Ascending aorta (tissue), 2 donors: Measurements from ENCODE around the gene DGKG. TPM values are rescaled to one million over a fixed set of nuclear protein-coding genes. Genes with fewer than 3 reads are reported as not detected.

Experiments
- DNase-seq, 2 donors: peaks; one replicate each; pipeline ENCODE4 v3.0.0-alpha.2; 2019; ENCODE audit warnings: low spot score in 2 of 2
- H3K27ac ChIP-seq, 2 donors: fragments of 200-600 bp; sonication (generic); one replicate each; pipeline ENCODE4 v1.5.1; 2016 to 2017; ENCODE audit warnings: mild to moderate bottlenecking in 1 of 2
- H3K27me3 ChIP-seq: fragments of 200-600 bp; sonication (generic); one replicate; pipeline ENCODE4 v1.5.1; 2017
- H3K36me3 ChIP-seq, 2 donors: fragments of 200-600 bp; sonication (generic); one replicate each; pipeline ENCODE4 v1.5.1; 2016
- H3K4me1 ChIP-seq, 2 donors: fragments of 200-600 bp; sonication (generic); one replicate each; pipeline ENCODE4 v1.5.1; 2016 to 2017; ENCODE audit warnings: mild to moderate bottlenecking in 1 of 2
- H3K4me3 ChIP-seq, 2 donors: fragments of 200-600 bp; sonication (generic); one replicate each; pipeline ENCODE4 v1.5.1; 2016 to 2017; ENCODE audit warnings: mild to moderate bottlenecking in 1 of 2
- H3K9me3 ChIP-seq, 2 donors: fragments of 200-600 bp; sonication (generic); one replicate each; pipeline ENCODE4 v1.5.1; 2016
- CTCF ChIP-seq, 3 experiments: fragments of 200-600 bp in 2 of 3; fragments of 450-650 bp in 1 of 3; sonication (generic) in 2 of 3; IDR thresholded peaks; one replicate each; pipeline ENCODE4 v1.5.1; 2016 to 2019; ENCODE audit warnings: antibody characterized with exemption in 3 of 3, mild to moderate bottlenecking in 1 of 3, moderate library complexity in 1 of 3
- intact Hi-C: fragments of 100-400 bp; cut with DNase I; formaldehyde crosslinking; loops from one replicate; pipeline ENCODE4 v1.15.1; 2023
- total RNA-seq: library from RNA; depleted of rRNA; stranded (reverse); fragments of >200 nt; gene quantifications from one replicate; pipeline ENCODE4 v1.1.0, GENCODE V29; 2016

DGKG gene
- total RNA-seq, 1 donor from 2014 or later, result 11.1 TPM

DNA sequence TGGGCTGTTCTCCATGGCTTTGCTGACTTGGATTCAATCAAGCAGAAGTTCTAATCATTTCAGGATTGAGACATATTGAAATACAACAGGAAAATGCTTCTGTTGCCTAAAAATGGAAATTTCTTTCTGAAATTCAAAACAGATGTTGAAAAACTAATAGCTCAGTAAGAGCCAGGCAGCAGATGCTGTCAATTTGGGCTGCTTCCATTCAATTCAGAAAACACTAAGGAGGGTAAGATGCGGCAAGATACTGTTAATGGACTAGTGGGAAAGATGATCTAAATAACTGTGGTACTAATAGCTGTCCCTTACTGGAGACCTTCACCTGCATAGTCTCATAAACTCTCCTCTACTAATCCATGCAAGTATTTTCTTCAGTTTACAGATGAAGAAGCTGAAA is 53.5 kb downstream of the DGKG start:
- Histone ChIP-seq H3K4me3 (no peak overlapping the region), H3K9me3 (no peaks in the 10 kb centered on the region), H3K36me3 (no peaks in the 10 kb centered on the region), H3K4me1 (no peaks in the 10 kb centered on the region), H3K27ac (no peak overlapping the region), H3K27me3 (no peaks in the 10 kb centered on the region)
- intact Hi-C loops, result no loop called here
- no peak for TF ChIP-seq CTCF (IDR thresholded peaks at IDR 0.05)
- DNase-seq, result no peak

GRCh38 chr3:186307594-186308221 is 54.3 kb downstream of the DGKG start:
- Histone ChIP-seq H3K9me3 (no peaks in the 10 kb centered on the region), H3K27me3 (no peaks in the 10 kb centered on the region), H3K4me3 (no peak overlapping the region), H3K4me1 (no peaks in the 10 kb centered on the region), H3K36me3 (no peaks in the 10 kb centered on the region), H3K27ac (no peak overlapping the region)
- intact Hi-C loops, result no loop called here
- DNase-seq, result no peak
- TF ChIP-seq CTCF (IDR thresholded peaks at IDR 0.05), result no peak

DNA sequence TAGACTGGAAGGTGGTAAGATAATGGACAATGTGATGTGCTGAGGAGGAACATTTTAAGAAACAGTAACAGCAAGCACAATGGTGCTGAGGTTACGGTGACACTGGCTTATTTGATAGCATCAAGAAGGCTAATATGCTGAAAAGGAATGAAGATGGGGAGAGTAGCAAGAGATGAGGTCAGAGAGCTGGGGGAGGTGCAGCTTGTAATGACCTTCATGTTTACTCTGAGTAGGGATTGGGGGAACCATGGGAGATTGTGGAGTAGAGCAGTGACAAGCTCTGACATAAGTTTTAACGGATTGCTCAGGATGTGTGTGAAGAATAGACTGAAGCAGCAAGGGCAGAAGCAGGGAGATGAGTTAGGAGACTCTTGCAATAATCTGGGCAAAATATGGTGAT is 56.7 kb downstream of the DGKG start:
- no peaks in the 10 kb centered on the region for H3K36me3 ChIP-seq
- H3K4me1 ChIP-seq, result no peaks in the 10 kb centered on the region
- intact Hi-C loops, result no loop called here
- no peak overlapping the region for H3K27ac ChIP-seq
- H3K4me3 ChIP-seq, result no peak overlapping the region
- H3K27me3 ChIP-seq, result no peaks in the 10 kb centered on the region
- no peak for DNase-seq
- no peak for TF ChIP-seq CTCF (IDR thresholded peaks at IDR 0.05)
- no peaks in the 10 kb centered on the region for H3K9me3 ChIP-seq

DNA sequence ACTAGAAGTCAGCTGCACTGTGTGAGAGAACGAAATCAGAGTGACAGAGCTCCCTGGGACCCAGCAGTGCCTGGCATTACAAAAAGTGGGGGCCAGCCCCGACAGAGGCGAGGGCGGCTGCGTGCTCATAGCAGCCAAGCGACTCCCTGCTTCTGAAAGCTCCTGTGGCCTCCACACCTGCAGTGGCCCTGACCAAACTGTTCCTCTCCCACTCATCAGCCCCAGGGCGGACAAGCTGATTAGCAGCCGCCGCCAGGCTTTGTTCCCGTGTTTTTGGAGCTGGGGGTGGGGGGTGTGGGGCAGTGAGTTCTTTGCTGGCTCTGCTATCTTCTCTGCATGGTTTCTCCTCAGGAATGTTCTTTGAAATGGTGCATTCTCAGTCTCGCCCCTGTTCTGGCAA is 58.1 kb downstream of the DGKG start:
- Histone ChIP-seq H3K4me3 (no peak overlapping the region), H3K4me1 (no peaks in the 10 kb centered on the region), H3K27ac (no peak overlapping the region), H3K27me3 (no peaks in the 10 kb centered on the region), H3K36me3 (no peaks in the 10 kb centered on the region), H3K9me3 (no peaks in the 10 kb centered on the region)
- TF ChIP-seq CTCF (IDR thresholded peaks at IDR 0.05), result no peak
- no peak for DNase-seq
- intact Hi-C loops, result no loop called here

- intact Hi-C loops, result no loop called here
- DNase-seq, result no peak
- Histone ChIP-seq H3K4me1 (no peaks in the 10 kb centered on the region), H3K27me3 (no peaks in the 10 kb centered on the region), H3K9me3 (no peaks in the 10 kb centered on the region), H3K36me3 (no peaks in the 10 kb centered on the region), H3K27ac (no peak overlapping the region), H3K4me3 (no peak overlapping the region)
- TF ChIP-seq CTCF (IDR thresholded peaks at IDR 0.05), result no peak
Observed at GRCh38 chr3:186299327-186299726, 62.7 kb downstream of the DGKG start.

DNA sequence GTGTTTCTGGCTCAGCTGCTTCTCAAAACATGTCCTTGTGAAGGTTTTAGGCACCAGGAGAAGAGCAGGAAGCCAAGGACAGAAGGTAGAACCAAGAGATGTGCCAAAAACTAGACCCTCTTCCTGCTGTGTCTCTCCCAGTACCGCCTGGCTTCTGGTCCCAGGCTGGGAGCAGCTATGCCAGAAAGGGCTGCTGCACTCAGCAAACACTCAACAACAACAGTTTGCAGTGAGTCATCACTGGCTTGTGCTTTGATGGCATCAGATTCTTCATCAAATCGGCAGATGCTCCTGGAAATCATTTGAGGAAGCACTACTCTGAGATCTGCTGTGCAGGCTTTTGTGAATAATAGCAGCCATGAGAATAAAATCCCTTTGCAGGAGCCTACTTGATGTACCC is 63.2 kb downstream of the DGKG start:
- Histone ChIP-seq H3K27ac (no peak overlapping the region), H3K27me3 (no peaks in the 10 kb centered on the region), H3K4me3 (no peak overlapping the region), H3K4me1 (no peaks in the 10 kb centered on the region), H3K36me3 (no peaks in the 10 kb centered on the region), H3K9me3 (no peaks in the 10 kb centered on the region)
- DNase-seq, result no peak
- intact Hi-C loops, result no loop called here
- TF ChIP-seq CTCF (IDR thresholded peaks at IDR 0.05), result no peak
